Vagina (tissue), 2 donors: ENCODE data around the gene PRKG2. TPM values are rescaled to one million over a fixed set of nuclear protein-coding genes. Genes with fewer than 3 reads are reported as not detected.

Experiments
- DNase-seq, 2 donors: peaks; one replicate each; pipeline ENCODE4 v3.0.0-alpha.2; 2017; ENCODE audit errors: extremely low spot score in 2 of 2
- H3K27ac ChIP-seq: fragments of 200-600 bp; sonication (generic); one replicate; pipeline ENCODE4 v1.5.1; 2019
- H3K27me3 ChIP-seq: fragments of 200-600 bp; sonication (generic); one replicate; pipeline ENCODE4 v1.5.1; 2019
- H3K36me3 ChIP-seq, 2 donors: fragments of 200-600 bp; sonication (generic); one replicate each; pipeline ENCODE4 v1.5.1; 2017 to 2019
- H3K4me1 ChIP-seq: fragments of 200-600 bp; sonication (generic); one replicate; pipeline ENCODE4 v1.5.1; 2019
- H3K4me3 ChIP-seq, 2 donors: fragments of 200-600 bp; sonication (generic); 1 replicate in 1 of 2; 2 replicates in 1 of 2; pipeline ENCODE4 v1.5.1; 2016 to 2019
- H3K9me3 ChIP-seq: fragments of 200-600 bp; sonication (generic); one replicate; pipeline ENCODE4 v1.5.1; 2019
- POLR2A ChIP-seq, 2 donors: fragments of 450-650 bp; IDR thresholded peaks; one replicate each; pipeline ENCODE4 v1.6.1; 2017; ENCODE audit warnings: antibody characterized with exemption in 2 of 2, mild to moderate bottlenecking in 2 of 2, moderate library complexity in 2 of 2
- POLR2AphosphoS5 ChIP-seq, 2 donors: sonication (generic); formaldehyde crosslinking; IDR thresholded peaks; one replicate each; pipeline ENCODE4 v1.9.0; 2017; ENCODE audit warnings: antibody characterized with exemption in 2 of 2, mild to moderate bottlenecking in 2 of 2, low read depth in 1 of 2; ENCODE audit not compliant: insufficient read depth in 1 of 2
- intact Hi-C: fragments of 100-400 bp; cut with DNase I; formaldehyde crosslinking; loops from one replicate; pipeline ENCODE4 v1.15.1; 2023
- total RNA-seq: library from RNA; depleted of rRNA; stranded (reverse); fragments of >200 nt; gene quantifications from one replicate; pipeline ENCODE4 v1.2.3, GENCODE V29; 2016
- TF ChIP-seq, protein P1 (sequence below), 3 experiments: fragments of 450-650 bp in 2 of 3; fragments of 200-600 bp in 1 of 3; sonication (generic) in 1 of 3; IDR thresholded peaks; one replicate each; pipeline ENCODE4 v1.5.1; 2017 to 2019; ENCODE audit warnings: antibody characterized with exemption in 3 of 3, mild to moderate bottlenecking in 2 of 3, moderate library complexity in 2 of 3

PRKG2 gene
- total RNA-seq, 1 donor from 2014 or later, result 0.49 TPM

DNA sequence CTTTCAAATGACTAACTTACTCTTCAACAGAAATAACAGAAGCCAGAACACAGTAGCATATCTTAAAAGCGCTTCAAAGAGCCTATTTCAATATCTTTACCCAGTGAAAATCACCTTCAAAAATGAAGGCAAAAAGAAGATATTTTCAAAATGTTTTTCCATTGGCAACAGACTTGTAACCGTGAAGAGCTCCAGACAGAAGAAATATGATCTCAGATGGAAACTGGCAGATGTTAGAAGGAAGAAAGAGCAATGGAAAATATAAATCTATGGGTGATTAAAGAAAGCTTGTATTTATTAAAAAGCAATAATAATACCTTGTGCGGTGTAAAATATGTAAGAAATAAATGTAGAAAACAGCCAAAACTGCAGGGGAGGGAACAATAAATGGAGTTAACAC is 35.7 kb downstream of the PRKG2 start:
- H3K4me3 ChIP-seq, result no peak overlapping the region
- H3K9me3 ChIP-seq, result no peaks in the 10 kb centered on the region
- no peak for DNase-seq
- H3K27me3 ChIP-seq, result no peaks in the 10 kb centered on the region
- TF ChIP-seq POLR2A (IDR thresholded peaks at IDR 0.05) (no peak), POLR2AphosphoS5 (IDR thresholded peaks at IDR 0.05; ENCODE audit: insufficient read depth in 1 of 2, low read depth in 1 of 2) (no peak)
- TF ChIP-seq, protein P1, sequence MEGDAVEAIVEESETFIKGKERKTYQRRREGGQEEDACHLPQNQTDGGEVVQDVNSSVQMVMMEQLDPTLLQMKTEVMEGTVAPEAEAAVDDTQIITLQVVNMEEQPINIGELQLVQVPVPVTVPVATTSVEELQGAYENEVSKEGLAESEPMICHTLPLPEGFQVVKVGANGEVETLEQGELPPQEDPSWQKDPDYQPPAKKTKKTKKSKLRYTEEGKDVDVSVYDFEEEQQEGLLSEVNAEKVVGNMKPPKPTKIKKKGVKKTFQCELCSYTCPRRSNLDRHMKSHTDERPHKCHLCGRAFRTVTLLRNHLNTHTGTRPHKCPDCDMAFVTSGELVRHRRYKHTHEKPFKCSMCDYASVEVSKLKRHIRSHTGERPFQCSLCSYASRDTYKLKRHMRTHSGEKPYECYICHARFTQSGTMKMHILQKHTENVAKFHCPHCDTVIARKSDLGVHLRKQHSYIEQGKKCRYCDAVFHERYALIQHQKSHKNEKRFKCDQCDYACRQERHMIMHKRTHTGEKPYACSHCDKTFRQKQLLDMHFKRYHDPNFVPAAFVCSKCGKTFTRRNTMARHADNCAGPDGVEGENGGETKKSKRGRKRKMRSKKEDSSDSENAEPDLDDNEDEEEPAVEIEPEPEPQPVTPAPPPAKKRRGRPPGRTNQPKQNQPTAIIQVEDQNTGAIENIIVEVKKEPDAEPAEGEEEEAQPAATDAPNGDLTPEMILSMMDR (IDR thresholded peaks at IDR 0.05), result no peak
- intact Hi-C loops, result no loop called here
- no peaks in the 10 kb centered on the region for H3K4me1 ChIP-seq
- H3K27ac ChIP-seq, result no peak overlapping the region
- H3K36me3 ChIP-seq, result no peaks in the 10 kb centered on the region

DNA sequence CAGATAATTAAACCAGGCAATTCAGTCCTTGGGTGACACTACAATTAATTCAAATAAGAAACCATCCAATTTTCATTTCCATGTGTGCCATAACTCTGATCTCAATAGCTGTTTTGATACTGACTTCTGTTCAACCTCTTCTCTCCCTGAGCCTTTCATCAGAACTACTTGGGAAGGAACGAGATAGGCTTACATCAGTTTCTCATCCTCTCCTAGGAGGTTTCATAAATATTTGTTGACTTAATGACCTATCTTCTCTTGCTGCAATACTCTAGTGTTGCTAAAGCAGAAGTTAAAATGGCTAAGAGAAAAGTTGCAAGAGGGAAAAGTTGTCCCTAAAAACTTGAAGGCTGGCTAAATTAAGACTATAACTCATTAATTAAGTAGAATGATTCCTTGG is 41.8 kb downstream of the PRKG2 start:
- DNase-seq, result no peak
- no peak overlapping the region for H3K27ac ChIP-seq
- no peaks in the 10 kb centered on the region for H3K27me3 ChIP-seq
- TF ChIP-seq POLR2AphosphoS5 (IDR thresholded peaks at IDR 0.05; ENCODE audit: insufficient read depth in 1 of 2, low read depth in 1 of 2) (no peak), POLR2A (IDR thresholded peaks at IDR 0.05) (no peak)
- TF ChIP-seq, protein P1 (IDR thresholded peaks at IDR 0.05), result no peak
- no peaks in the 10 kb centered on the region for H3K4me1 ChIP-seq
- no peaks in the 10 kb centered on the region for H3K36me3 ChIP-seq
- H3K4me3 ChIP-seq, result no peak overlapping the region
- intact Hi-C loops, result no loop called here
- no peaks in the 10 kb centered on the region for H3K9me3 ChIP-seq

DNA sequence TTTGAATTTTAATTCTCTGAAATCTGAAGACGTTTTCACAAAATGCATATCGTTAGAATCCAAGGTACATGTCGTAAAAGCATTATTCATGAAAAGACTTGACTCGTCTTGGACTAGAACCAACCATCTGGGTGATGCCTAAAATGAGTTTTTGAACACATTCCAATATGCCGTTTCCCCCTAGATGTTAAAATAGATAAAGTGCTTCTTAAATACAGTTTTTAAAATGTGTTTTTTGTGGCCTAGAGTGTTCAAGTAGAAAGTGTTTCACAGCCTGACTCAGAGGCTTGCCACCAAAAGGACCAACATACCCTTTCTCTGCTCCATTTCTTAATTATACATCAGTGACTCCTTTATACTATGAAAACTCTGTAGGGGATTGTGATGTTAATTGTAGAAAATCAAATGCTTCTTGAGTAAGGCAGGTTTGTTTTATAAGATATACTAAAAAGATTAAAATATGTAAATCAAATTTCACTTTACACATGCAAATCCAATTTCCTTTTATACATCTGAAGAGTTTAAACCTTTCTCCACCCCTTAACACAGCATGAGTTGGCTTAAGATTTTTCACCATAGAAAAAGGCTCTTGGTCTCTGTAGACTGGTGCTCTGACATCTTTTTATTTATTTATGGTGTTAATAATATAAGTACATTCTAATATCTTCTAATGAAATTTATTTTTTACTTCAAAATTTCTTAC is 48.4 kb downstream of the PRKG2 start:
- Histone ChIP-seq H3K4me3 (no peak overlapping the region), H3K27me3 (no peaks in the 10 kb centered on the region), H3K27ac (no peak overlapping the region), H3K9me3 (no peaks in the 10 kb centered on the region), H3K4me1 (peaks cover 13% of the 10 kb centered on the region), H3K36me3 (no peaks in the 10 kb centered on the region)
- DNase-seq, result no peak
- TF ChIP-seq, protein P1 (IDR thresholded peaks at IDR 0.05), result no peak
- TF ChIP-seq POLR2AphosphoS5 (IDR thresholded peaks at IDR 0.05; ENCODE audit: insufficient read depth in 1 of 2, low read depth in 1 of 2) (no peak), POLR2A (IDR thresholded peaks at IDR 0.05) (no peak)
- intact Hi-C loops, result no loop called here

DNA sequence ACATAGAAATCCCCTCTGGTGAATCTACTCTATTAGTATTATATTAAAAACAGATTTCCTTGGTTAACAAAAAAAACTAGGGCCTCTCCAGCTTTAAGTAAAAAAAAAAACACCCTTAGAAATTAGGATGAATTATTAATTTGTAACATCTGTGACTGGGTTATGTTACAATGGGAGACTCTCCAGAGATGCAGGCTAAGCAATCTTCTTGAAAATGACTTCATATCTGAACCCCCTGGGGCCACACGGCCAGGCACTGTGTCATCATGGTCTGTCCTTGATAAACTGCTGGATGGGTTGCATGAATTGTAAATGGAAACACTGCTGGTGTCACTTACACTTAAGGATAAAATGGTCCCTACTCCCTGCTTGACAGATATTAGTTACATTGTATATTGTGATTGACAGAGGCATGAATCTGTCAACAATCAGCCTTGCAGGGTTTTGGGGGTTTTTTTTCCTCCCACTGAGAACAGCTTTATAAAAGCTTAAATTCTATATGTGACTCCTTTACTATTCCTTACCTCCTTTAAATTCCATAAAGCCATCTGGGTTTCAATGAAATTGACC is 49.1 kb downstream of the PRKG2 start:
- Histone ChIP-seq H3K27me3 (no peaks in the 10 kb centered on the region), H3K4me1 (peaks cover 13% of the 10 kb centered on the region), H3K27ac (no peak overlapping the region), H3K36me3 (no peaks in the 10 kb centered on the region), H3K4me3 (no peak overlapping the region), H3K9me3 (no peaks in the 10 kb centered on the region)
- TF ChIP-seq, protein P1 (IDR thresholded peaks at IDR 0.05), result no peak
- TF ChIP-seq POLR2A (IDR thresholded peaks at IDR 0.05) (no peak), POLR2AphosphoS5 (IDR thresholded peaks at IDR 0.05; ENCODE audit: insufficient read depth in 1 of 2, low read depth in 1 of 2) (no peak)
- DNase-seq, result no peak
- intact Hi-C loops, result no loop called here
